GM18873 (cell line): ENCODE measurements around the gene ALCAM.
A peak's percentile ranks its signal among the peaks of the same experiment; 100 is the strongest.

Experiments
- ATAC-seq: cut with Tn5 transposase; IDR thresholded peaks from one replicate; pipeline ENCODE4 v1.9.1; 2021; ENCODE audit warnings: mild to moderate bottlenecking, moderate library complexity, moderate number of reproducible peaks; ENCODE audit not compliant: unreplicated experiment, low FRiP score

Gene ALCAM

GRCh38 chr3:105355408-105356061 is 11.2 kb upstream of the ALCAM start:
- ATAC-seq, result no peak

- no peak for ATAC-seq
These were observed 10.3 kb upstream of the ALCAM start for GRCh38 chr3:105356396-105356795.

- ATAC-seq, result no peak
These were observed 9.7 kb upstream of the ALCAM start for GRCh38 chr3:105356988-105357387.

- no peak for ATAC-seq
These were observed 7.5 kb upstream of the ALCAM start for GRCh38 chr3:105359098-105359762.

- ATAC-seq, result no peak
These were observed 6.7 kb upstream of the ALCAM start for GRCh38 chr3:105360003-105360402.

DNA sequence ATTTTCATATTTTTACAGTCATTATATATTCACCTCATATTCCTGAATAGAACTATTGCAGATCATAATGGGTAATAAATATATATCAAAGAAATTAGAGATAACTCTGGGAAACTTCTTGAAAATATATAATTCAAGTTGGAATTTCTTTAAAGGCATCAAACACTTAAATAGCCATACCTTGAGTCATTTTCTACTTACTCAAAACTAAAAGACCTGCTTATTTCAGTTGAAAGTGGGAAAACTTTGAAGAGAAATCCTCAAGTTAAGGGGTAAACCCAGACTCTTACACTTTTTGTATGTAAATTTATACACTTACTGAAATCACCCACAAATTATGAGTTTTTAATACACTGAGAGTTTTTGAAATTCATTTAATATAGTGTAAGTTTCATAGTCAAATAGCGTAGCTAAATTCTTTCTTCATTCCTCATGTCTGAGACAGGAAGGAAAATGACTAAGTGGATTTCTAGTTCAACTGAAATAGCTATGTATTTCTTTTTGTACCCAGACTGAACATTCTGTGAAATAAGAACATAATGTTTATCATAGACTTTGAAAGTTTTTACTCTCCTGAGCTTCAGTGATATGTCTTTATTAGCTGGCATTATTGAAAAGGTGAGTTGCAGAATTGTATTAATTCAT is 4.6 kb upstream of the ALCAM start:
- ATAC-seq, result no peak

GRCh38 chr3:105364128-105364527 is 2.6 kb upstream of the ALCAM start:
- ATAC-seq, result no peak

DNA sequence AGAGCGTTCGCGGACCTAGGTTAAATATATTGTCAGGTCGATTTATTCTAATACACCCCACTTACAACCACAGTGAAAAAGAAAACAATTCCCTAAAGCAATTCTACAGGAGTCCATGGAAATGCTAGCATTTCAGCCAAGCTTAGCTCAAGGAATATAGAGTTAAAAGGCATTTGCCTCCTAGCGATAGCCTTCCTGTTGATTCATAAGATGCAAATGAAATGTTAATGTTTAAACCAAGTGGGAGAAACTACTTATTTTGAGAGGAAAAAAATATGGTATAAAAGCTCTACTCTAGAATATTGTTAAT is 1.7 kb upstream of the ALCAM start:
- ATAC-seq, result no peak

- ATAC-seq, result no peak
These were observed 1.1 kb upstream of the ALCAM start for GRCh38 chr3:105365391-105366325.

DNA sequence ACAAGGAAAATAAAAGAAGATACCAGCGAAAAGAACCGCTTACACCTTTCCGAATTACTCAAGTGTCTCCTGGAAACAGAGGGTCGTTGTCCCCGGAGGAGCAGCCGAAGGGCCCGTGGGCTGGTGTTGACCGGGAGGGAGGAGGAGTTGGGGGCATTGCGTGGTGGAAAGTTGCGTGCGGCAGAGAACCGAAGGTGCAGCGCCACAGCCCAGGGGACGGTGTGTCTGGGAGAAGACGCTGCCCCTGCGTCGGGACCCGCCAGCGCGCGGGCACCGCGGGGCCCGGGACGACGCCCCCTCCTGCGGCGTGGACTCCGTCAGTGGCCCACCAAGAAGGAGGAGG is 325 bp downstream of the ALCAM start:
- no peak for ATAC-seq

DNA sequence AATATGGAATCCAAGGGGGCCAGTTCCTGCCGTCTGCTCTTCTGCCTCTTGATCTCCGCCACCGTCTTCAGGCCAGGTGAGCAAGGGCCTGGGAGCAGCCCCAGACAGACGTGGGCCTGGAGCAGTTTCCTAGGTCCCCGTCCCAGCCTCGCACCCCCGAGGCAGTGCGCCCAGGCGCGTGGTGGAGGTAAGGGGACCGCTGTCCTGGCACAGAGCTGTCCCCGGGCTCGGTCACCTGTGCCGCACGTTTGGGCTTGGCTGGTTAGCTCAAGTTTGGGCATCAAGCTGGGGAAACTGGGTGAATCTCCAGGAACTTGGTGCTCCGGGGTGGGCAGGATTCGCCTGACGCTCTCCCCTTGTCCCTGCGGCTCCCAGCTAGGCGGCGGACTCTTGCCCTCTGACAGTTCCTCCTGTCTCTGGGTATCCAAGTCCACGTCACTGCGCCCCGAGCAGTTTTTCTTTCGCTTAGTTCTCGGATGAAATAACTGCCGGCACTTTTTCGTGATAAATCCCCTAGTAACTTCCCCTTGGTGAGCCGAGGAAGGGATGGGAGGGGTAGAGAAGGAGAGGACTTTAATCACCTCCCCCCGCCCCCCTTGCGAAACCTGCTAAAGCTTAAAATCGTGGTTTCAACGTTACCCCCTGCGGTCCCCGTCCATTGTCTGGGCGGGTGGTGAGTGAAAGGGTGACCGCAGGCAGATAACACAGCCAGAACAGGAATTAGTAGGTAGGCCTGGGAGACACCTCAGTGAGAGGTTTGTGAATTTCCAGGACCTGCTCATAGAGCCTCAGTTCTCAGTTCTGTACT is 901 bp downstream of the ALCAM start:
- ATAC-seq, result peak; percentile 22

DNA sequence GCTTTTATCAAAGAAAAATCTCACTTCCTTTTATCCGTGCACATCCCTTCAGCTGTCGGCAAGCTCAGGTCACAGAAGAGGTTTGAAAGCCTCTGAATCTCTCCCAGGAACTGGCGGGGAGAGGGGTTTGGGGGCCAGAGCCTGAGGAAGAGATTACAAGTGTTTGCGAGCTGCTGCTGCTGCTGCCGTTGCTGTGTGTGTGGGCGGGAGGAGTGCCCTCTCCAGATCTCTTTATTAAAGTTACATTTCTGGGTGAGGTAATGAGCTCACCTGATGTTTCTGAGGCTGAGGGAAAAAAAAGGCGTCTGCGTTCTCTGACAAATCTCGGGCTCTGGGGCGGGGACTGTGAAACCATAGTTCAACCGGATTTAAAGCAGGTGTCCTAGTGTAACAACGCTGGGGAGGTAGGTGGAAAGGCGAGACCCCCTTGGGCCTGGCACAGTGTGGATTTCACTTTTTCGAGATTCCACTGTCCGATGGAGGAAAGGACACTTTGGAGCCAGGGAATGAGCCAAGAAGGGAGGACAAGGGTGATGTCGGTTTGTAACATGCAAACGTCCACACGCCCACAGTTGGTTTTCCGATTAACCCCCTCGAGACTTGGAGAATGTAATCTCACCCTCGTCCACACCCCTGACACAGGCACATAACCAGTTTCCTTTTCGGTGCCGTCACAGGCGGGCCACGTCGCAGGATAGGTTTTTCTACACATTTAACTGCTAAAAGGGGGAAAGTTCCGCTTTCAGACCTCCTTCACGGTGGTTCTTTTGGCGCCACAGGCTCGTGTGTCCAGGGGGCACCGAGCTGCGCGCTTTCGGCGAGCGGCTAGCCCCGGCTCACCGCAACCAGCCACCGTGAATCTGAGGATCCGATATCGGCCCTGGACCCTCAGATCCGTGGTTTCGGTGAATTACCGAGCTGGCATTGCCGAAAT is 2.1 kb downstream of the ALCAM start:
- ATAC-seq, result peak; percentile 30

DNA sequence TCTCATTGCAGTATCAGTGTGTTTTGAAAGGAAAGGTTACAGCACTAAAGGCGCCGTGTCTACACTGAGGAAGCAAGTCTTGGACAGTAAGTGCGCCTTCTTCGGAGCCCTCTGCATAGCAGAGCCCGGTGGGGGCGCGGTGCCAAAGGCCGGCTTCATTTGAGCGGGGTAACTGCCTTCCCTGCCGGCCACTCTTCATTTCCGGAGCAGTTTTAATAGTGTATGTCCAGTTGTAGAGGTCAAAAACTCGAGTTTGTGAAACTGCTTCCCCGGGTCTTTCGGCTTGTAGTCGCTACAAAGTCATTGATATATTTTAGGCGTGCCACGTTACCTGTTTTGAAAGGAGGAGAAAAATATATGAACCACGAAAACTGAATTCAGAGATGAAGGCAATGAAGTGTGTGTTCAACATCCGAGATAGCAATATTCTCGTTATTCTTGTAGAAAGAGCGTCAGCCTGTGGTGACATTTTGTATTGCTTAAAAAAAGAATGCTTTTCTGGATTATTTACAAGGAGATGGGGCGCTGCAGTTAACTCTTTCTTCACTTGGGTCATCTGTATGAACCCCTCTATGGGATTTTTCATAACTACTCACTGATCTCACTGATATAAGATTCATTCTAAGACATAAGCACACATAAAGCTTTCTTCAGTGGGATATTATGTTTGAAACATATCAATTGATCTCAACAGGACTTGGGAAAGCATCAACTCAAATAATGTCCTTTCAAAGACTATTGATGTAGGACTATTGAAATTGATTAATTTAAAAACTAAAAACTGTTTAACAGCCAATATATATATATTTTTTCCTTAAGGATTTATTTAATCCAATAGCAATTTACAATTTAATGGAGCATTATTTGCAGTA is 3.0 kb downstream of the ALCAM start:
- ATAC-seq, result peak; percentile 19

GRCh38 chr3:105373383-105373782 is 6.7 kb downstream of the ALCAM start:
- no peak for ATAC-seq

GRCh38 chr3:105375750-105376511 is 9.2 kb downstream of the ALCAM start:
- ATAC-seq, result no peak

- ATAC-seq, result no peak
These were observed 11.0 kb downstream of the ALCAM start for GRCh38 chr3:105377716-105378115.

DNA sequence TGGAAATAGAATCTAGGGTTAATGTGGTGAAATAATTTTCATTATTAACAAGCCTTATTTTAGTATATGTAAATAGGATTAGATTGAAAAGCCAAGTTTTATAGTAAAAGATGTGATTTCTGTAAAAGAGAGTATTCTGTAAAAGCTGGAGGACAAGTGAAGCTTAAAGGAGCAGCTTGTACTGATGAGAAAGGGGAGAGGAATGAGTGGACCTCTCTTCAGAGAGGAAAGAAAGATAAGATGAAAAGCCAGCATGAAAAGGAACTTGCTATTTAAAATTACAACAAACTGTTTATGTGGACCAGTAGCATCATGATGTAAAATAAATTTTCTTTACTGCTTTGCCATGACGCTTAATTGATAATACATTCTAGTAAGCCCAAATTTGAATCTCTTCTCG is 18.5 kb downstream of the ALCAM start:
- ATAC-seq, result no peak
